Suprapubic skin (tissue), 4 donors: Measurements from ENCODE around the gene CDH26. TPM values are rescaled to one million over a fixed set of nuclear protein-coding genes. Genes with fewer than 3 reads are reported as not detected.

ENCODE experiments used
- DNase-seq, 2 donors: peaks; one replicate each; pipeline ENCODE4 v3.0.0-alpha.2; 2019; ENCODE audit warnings: low spot score in 2 of 2
- H3K27ac ChIP-seq: fragments of 200-600 bp; sonication (generic); one replicate; pipeline ENCODE4 v1.5.1; 2019
- H3K27me3 ChIP-seq: fragments of 200-600 bp; sonication (generic); one replicate; pipeline ENCODE4 v1.5.1; 2019
- H3K36me3 ChIP-seq: fragments of 200-600 bp; sonication (generic); one replicate; pipeline ENCODE4 v1.5.1; 2019
- H3K4me1 ChIP-seq: fragments of 200-600 bp; sonication (generic); one replicate; pipeline ENCODE4 v1.5.1; 2019
- H3K4me3 ChIP-seq: fragments of 200-600 bp; sonication (generic); one replicate; pipeline ENCODE4 v1.5.1; 2019; ENCODE audit warnings: mild to moderate bottlenecking
- H3K9me3 ChIP-seq: fragments of 200-600 bp; sonication (generic); one replicate; pipeline ENCODE4 v1.5.1; 2019
- CTCF ChIP-seq, 2 donors: fragments of 200-600 bp in 1 of 2; fragments of 450-650 bp in 1 of 2; sonication (generic) in 1 of 2; IDR thresholded peaks; one replicate each; pipeline ENCODE4 v1.5.1; 2016 to 2019; ENCODE audit warnings: antibody characterized with exemption in 2 of 2, mild to moderate bottlenecking in 1 of 2, moderate library complexity in 1 of 2
- EP300 ChIP-seq: sonication (generic); formaldehyde crosslinking; IDR thresholded peaks from one replicate; pipeline ENCODE4 v1.6.1; 2017; ENCODE audit warnings: antibody characterized with exemption
- POLR2A ChIP-seq, 2 donors: fragments of 450-650 bp; IDR thresholded peaks; one replicate each; pipeline ENCODE4 v1.6.1; 2017; ENCODE audit warnings: antibody characterized with exemption in 2 of 2, mild to moderate bottlenecking in 2 of 2, moderate library complexity in 2 of 2
- POLR2AphosphoS5 ChIP-seq, 3 donors: sonication (generic); formaldehyde crosslinking; IDR thresholded peaks; one replicate each; pipeline ENCODE4 v1.6.1; 2017; ENCODE audit warnings: antibody characterized with exemption in 3 of 3
- WGBS: methylation state at CpG from one replicate; pipeline ENCODE4 v1.1.5; 2018; 5-methylcytosine and 5-hydroxymethylcytosine counted together
- total RNA-seq, 4 donors: library from RNA; depleted of rRNA; stranded (reverse); fragments of >200 nt; gene quantifications; one replicate each; pipeline ENCODE4 v1.1.0, GENCODE V29; 2016

CDH26 gene
- total RNA-seq, 4 donors from 2014 or later: 1.4 to 2.2 (median 2.0) TPM

GRCh38 chr20:59993736-59994430, 35.7 kb downstream of the CDH26 start:
- no peak overlapping the region for H3K27ac ChIP-seq
- 31% methylated on average over 18 of the region's 18 CpGs for WGBS
- peaks cover 17% of the 10 kb centered on the region for H3K4me1 ChIP-seq
- H3K9me3 ChIP-seq: no peaks in the 10 kb centered on the region
- no peak for TF ChIP-seq CTCF (IDR thresholded peaks at IDR 0.05)
- TF ChIP-seq EP300: no peak
- no peak for TF ChIP-seq POLR2A (IDR thresholded peaks at IDR 0.05)
- no peak for TF ChIP-seq POLR2AphosphoS5 (IDR thresholded peaks at IDR 0.05)
- H3K27me3 ChIP-seq: no peaks in the 10 kb centered on the region
- no peak for DNase-seq
- no peak overlapping the region for H3K4me3 ChIP-seq
- H3K36me3 ChIP-seq: no peaks in the 10 kb centered on the region

GRCh38 chr20:59994697-59995122, 36.5 kb downstream of the CDH26 start:
- no peak for TF ChIP-seq POLR2A (IDR thresholded peaks at IDR 0.05)
- no peak for TF ChIP-seq POLR2AphosphoS5 (IDR thresholded peaks at IDR 0.05)
- no peak for TF ChIP-seq EP300
- no peak for TF ChIP-seq CTCF (IDR thresholded peaks at IDR 0.05)
- Histone ChIP-seq H3K4me3 (no peak overlapping the region), H3K27me3 (no peaks in the 10 kb centered on the region), H3K4me1 (peaks cover 17% of the 10 kb centered on the region), H3K36me3 (no peaks in the 10 kb centered on the region), H3K9me3 (no peaks in the 10 kb centered on the region), H3K27ac (peak overlapping the region; percentile 71)
- 20% methylated on average over 4 of the region's 5 CpGs for WGBS
- no peak for DNase-seq

- Histone ChIP-seq H3K4me1 (peaks cover 17% of the 10 kb centered on the region), H3K27me3 (no peaks in the 10 kb centered on the region), H3K4me3 (no peak overlapping the region), H3K9me3 (no peaks in the 10 kb centered on the region), H3K36me3 (no peaks in the 10 kb centered on the region), H3K27ac (no peak overlapping the region)
- no peak for DNase-seq
- TF ChIP-seq CTCF (IDR thresholded peaks at IDR 0.05): no peak
- 73% methylated on average over 1 of the region's 1 CpG for WGBS
Measured at GRCh38 chr20:59996108-59996507, 37.9 kb downstream of the CDH26 start.

- DNase-seq: no peak
- H3K27ac ChIP-seq: no peak overlapping the region
- peaks cover 17% of the 10 kb centered on the region for H3K4me1 ChIP-seq
- no peaks in the 10 kb centered on the region for H3K27me3 ChIP-seq
- 92% methylated on average over 2 of the region's 2 CpGs for WGBS
- no peaks in the 10 kb centered on the region for H3K9me3 ChIP-seq
- H3K4me3 ChIP-seq: no peak overlapping the region
- no peaks in the 10 kb centered on the region for H3K36me3 ChIP-seq
- no peak for TF ChIP-seq POLR2AphosphoS5 (IDR thresholded peaks at IDR 0.05)
- no peak for TF ChIP-seq EP300
- no peak for TF ChIP-seq CTCF (IDR thresholded peaks at IDR 0.05)
- no peak for TF ChIP-seq POLR2A (IDR thresholded peaks at IDR 0.05)
Measured at GRCh38 chr20:59997896-59998295, 39.7 kb downstream of the CDH26 start.

GRCh38 chr20:59999502-59999901, 41.3 kb downstream of the CDH26 start:
- TF ChIP-seq POLR2AphosphoS5 (IDR thresholded peaks at IDR 0.05): no peak
- no peak for TF ChIP-seq POLR2A (IDR thresholded peaks at IDR 0.05)
- no peak for TF ChIP-seq CTCF (IDR thresholded peaks at IDR 0.05)
- no peak for TF ChIP-seq EP300
- H3K4me3 ChIP-seq: no peak overlapping the region
- peaks cover 10% of the 10 kb centered on the region for H3K4me1 ChIP-seq
- WGBS: 92% methylated on average over 3 of the region's 3 CpGs
- H3K9me3 ChIP-seq: no peaks in the 10 kb centered on the region
- no peak overlapping the region for H3K27ac ChIP-seq
- DNase-seq: no peak
- no peaks in the 10 kb centered on the region for H3K36me3 ChIP-seq
- H3K27me3 ChIP-seq: no peaks in the 10 kb centered on the region
